Mucosa of descending colon (tissue), 3 donors: Measurements from ENCODE around the gene HAND2. TPM values are rescaled to one million over a fixed set of nuclear protein-coding genes. Genes with fewer than 3 reads are reported as not detected.

Source experiments
- ATAC-seq: fragments of 200-7000 bp; cut with Tn5 transposase; one replicate; pipeline ENCODE4 v1.9.1; 2020; ENCODE audit warnings: mild to moderate bottlenecking, moderate library complexity
- DNase-seq, 3 donors: peaks; one replicate each; pipeline ENCODE4 v3.0.0-alpha.2; 2020
- H3K36me3 ChIP-seq: fragments of 200-600 bp; one replicate; pipeline ENCODE4 v1.8.0; 2021; ENCODE audit warnings: low read depth, mild to moderate bottlenecking
- H3K4me1 ChIP-seq: fragments of 200-600 bp; one replicate; pipeline ENCODE4 v1.8.0; 2021; ENCODE audit warnings: low read depth, mild to moderate bottlenecking
- H3K4me3 ChIP-seq: fragments of 200-600 bp; one replicate; pipeline ENCODE4 v1.8.0; 2021; ENCODE audit warnings: mild to moderate bottlenecking
- H3K9me3 ChIP-seq: fragments of 200-600 bp; one replicate; pipeline ENCODE4 v1.8.0; 2021; ENCODE audit warnings: mild to moderate bottlenecking
- intact Hi-C, 2 donors: fragments of 100-400 bp; cut with DNase I in 1 of 2; cut with micrococcal nuclease in 1 of 2; formaldehyde crosslinking; loops; one replicate each; pipeline versions ENCODE4 v1.11.0 to v1.11.1; 2022; cut with DNase I, micrococcal nuclease
- total RNA-seq, 3 donors: library from RNA; stranded (reverse); fragmentation: NEBNext Ultra II Directional in 2 of 3; extraction: Animal tissue kit (Norgen Biotek cat#: 25700) in 2 of 3; gene quantifications; one replicate each; pipeline versions ENCODE4 v1.2.1 to v1.2.4, GENCODE V29; 2021 to 2023
- TF ChIP-seq, protein P1 (sequence below): fragments of 200-600 bp; IDR thresholded peaks from one replicate; pipeline ENCODE4 v1.8.0; 2022; ENCODE audit warnings: antibody characterized with exemption, mild to moderate bottlenecking
- donor health status: DM: no; HTN: no; CAD: no; lungs with moderate emphysema.
- donor health status: DM: no; HTN: no; CAD: no.
- donor health status: DM: no; HTN: yes; CAD: no.

Gene HAND2
- total RNA-seq, 3 donors from 2014 or later, result 3.3 to 175 (median 11.8) TPM

DNA sequence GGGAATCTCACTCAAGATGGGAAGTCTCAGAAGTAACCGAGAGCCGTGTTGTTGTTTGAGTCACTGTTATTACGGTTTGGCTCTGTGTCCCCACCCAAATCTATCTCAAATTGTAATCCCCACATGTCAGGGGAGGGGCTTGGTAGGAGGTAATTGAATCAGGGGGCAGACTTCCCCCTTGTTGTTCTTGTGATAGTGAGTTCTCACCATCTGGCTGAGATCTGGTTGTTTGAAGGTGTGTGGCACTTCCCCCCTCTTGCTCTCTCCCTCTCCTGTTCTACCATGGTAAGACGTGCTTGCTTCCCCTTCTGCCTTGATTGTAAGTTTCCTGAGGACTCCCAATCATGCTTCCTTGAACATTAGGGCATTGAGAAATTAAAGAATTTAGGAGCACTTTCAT is 37.0 kb downstream of the HAND2 start:
- no peaks in the 10 kb centered on the region for H3K36me3 ChIP-seq
- H3K4me1 ChIP-seq, result no peaks in the 10 kb centered on the region
- DNase-seq, result no peak
- no peaks in the 10 kb centered on the region for H3K9me3 ChIP-seq
- H3K4me3 ChIP-seq, result no peak overlapping the region
- intact Hi-C loops, result loop anchor here (5.0 to 10.0 kb wide), 3 partner anchors 68 to 178 kb away; no protein-coding TSS in a partner anchor
- TF ChIP-seq, protein P1, sequence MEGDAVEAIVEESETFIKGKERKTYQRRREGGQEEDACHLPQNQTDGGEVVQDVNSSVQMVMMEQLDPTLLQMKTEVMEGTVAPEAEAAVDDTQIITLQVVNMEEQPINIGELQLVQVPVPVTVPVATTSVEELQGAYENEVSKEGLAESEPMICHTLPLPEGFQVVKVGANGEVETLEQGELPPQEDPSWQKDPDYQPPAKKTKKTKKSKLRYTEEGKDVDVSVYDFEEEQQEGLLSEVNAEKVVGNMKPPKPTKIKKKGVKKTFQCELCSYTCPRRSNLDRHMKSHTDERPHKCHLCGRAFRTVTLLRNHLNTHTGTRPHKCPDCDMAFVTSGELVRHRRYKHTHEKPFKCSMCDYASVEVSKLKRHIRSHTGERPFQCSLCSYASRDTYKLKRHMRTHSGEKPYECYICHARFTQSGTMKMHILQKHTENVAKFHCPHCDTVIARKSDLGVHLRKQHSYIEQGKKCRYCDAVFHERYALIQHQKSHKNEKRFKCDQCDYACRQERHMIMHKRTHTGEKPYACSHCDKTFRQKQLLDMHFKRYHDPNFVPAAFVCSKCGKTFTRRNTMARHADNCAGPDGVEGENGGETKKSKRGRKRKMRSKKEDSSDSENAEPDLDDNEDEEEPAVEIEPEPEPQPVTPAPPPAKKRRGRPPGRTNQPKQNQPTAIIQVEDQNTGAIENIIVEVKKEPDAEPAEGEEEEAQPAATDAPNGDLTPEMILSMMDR, result no peak
- no peak for ATAC-seq

DNA sequence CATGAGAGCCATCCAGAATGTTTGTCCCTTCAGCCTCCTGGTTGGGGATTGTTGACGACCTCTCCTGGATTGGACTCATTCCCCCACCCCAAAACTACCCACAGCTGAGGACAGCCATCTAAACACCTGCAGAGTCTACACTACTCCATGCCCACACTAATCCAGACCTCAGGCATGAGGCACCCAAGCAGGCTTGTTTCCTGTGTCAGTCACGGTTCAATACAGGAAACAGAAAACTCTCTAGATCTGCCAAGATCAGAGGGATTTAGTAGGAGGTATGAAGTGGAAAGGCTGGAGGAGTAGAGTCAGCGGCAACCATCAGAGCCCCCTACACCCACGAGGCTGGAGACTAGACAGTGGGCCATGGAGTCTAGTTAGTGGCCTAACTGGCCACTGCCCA is 37.7 kb downstream of the HAND2 start:
- no peak overlapping the region for H3K4me3 ChIP-seq
- TF ChIP-seq, protein P1, result no peak
- no peaks in the 10 kb centered on the region for H3K9me3 ChIP-seq
- DNase-seq (no peak), ATAC-seq (no peak)
- intact Hi-C loops, result loop anchor here (5.0 to 10.0 kb wide), 3 partner anchors 68 to 178 kb away; no protein-coding TSS in a partner anchor
- no peaks in the 10 kb centered on the region for H3K36me3 ChIP-seq
- H3K4me1 ChIP-seq, result no peaks in the 10 kb centered on the region

DNA sequence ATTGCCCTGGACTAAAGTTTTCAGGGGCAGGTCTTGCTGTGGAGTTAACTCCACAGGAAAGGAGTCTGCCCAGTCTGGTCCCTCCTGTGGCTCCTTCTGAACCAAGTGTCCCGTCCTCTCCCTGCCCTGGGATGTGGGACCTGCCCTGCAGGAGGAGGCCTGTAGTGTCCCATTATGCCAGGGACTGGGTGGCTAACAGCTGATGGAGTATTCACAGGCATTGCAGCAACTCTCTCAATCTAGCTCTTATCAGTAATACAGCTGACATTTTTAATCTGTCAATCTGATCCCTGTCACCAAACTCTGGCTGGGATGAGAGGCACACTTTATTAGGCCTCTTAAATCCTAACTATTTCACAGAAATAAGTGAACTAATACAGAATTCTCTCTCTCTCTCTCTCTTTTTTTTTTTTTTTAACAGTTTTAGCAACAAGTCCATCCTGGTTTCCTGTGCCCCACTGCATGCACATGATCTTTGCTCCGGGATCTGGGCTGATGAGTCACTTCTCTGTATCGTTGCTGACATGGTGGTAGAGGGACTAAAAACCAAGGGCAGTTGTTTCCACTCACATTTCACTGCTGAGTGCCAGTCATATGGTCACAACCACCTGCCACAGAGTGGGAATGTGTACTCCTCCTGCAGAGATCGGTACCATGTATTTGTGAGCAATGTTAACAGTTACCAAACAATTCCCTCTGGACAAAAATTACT is 39.1 kb downstream of the HAND2 start:
- H3K4me3 ChIP-seq, result no peak overlapping the region
- ATAC-seq, result peak; percentile 44
- intact Hi-C loops, result loop anchor here (5.0 to 10.0 kb wide), 3 partner anchors 66 to 176 kb away; no protein-coding TSS in a partner anchor
- TF ChIP-seq, protein P1, result no peak
- no peaks in the 10 kb centered on the region for H3K36me3 ChIP-seq
- DNase-seq, result no peak
- H3K4me1 ChIP-seq, result no peaks in the 10 kb centered on the region
- H3K9me3 ChIP-seq, result no peaks in the 10 kb centered on the region

DNA sequence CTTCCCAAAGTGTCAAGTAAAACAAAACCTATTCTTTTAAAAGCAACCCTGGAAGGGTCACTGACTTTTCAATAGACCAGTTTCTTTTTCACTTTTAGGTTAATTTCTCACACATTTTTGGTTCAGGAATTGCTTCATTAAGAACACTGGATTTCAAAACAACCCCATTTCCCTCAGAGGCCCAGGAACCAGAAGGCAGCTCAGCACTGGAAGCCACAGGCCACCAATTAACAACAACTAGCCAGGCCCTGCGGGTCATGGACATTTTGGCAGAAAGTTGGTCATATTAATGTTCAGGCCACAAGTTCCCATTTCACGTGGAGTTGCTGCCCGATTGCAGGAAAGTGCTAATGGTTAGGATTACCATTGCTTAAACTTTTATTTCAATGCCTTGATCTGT is 39.8 kb downstream of the HAND2 start:
- Histone ChIP-seq H3K4me3 (no peak overlapping the region), H3K36me3 (no peaks in the 10 kb centered on the region), H3K9me3 (no peaks in the 10 kb centered on the region), H3K4me1 (no peaks in the 10 kb centered on the region)
- TF ChIP-seq, protein P1, result no peak
- ATAC-seq (no peak), DNase-seq (no peak)
- intact Hi-C loops, result loop anchor here (5.0 to 10.0 kb wide), 3 partner anchors 65 to 175 kb away; no protein-coding TSS in a partner anchor

DNA sequence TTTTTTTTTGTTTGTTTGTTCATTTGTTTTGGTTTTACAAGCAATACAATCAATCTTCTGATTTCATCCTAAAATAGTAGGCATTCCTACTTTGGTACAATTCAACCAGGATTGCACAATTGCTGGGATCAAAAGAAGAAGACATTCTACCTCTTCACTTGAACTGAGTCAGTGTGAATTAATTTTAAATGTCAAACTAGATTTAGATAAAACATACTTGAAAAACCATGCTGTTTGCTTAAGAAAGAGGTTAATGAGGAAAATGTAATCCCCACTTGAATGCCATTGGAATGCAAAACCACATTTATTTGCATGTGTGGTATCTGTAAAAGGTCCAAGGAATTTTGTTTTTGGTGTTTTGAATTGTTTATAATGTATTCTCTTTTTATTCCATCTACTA is 40.5 kb downstream of the HAND2 start:
- Histone ChIP-seq H3K36me3 (no peaks in the 10 kb centered on the region), H3K4me1 (no peaks in the 10 kb centered on the region), H3K9me3 (no peaks in the 10 kb centered on the region), H3K4me3 (no peak overlapping the region)
- no peak for DNase-seq
- no peak for ATAC-seq
- intact Hi-C loops, result no loop called here
- TF ChIP-seq, protein P1, result no peak
